Omental fat pad (tissue), 4 donors: ENCODE data around the gene PDCD4. TPM values are rescaled to one million over a fixed set of nuclear protein-coding genes. Genes with fewer than 3 reads are reported as not detected.

Experiments used
- ATAC-seq: fragments of 150-250 bp; one replicate; pipeline ENCODE4 v1.9.1; 2016; ENCODE audit warnings: mild to moderate bottlenecking, moderate library complexity; ENCODE audit not compliant: low FRiP score
- DNase-seq: peaks from one replicate; pipeline ENCODE4 v3.0.0-alpha.2; 2019; ENCODE audit warnings: low spot score
- CTCF ChIP-seq, 3 donors: fragments of 450-650 bp; IDR thresholded peaks; one replicate each; pipeline ENCODE4 v1.5.1; 2016 to 2017; ENCODE audit warnings: antibody characterized with exemption in 3 of 3, mild to moderate bottlenecking in 3 of 3, moderate library complexity in 2 of 3
- total RNA-seq, 4 donors: library from RNA; depleted of rRNA; stranded (reverse); fragments of >200 nt; gene quantifications; one replicate each; pipeline ENCODE4 v1.1.0, GENCODE V29; 2016

PDCD4 gene
- total RNA-seq, 4 donors from 2014 or later, result 69.7 to 127 (median 102) TPM

GRCh38 chr10:110881247-110881646 lies 9.5 kb downstream of the PDCD4 start:
- no peak for TF ChIP-seq CTCF (IDR thresholded peaks at IDR 0.05)
- ATAC-seq, result no peak

GRCh38 chr10:110881905-110882304 lies 10.2 kb downstream of the PDCD4 start:
- ATAC-seq (no peak), DNase-seq (no peak)
- TF ChIP-seq CTCF (IDR thresholded peaks at IDR 0.05), result no peak

More at GRCh38 chr10:110881247-110881646, 9.5 kb downstream of the PDCD4 start:
- no peak for DNase-seq

- no peak for ATAC-seq
- DNase-seq, result no peak
- TF ChIP-seq CTCF (IDR thresholded peaks at IDR 0.05), result no peak
These were observed 12.2 kb downstream of the PDCD4 start for GRCh38 chr10:110883924-110884323.

- no peak for TF ChIP-seq CTCF (IDR thresholded peaks at IDR 0.05)
- no peak for ATAC-seq
- DNase-seq, result no peak
These were observed 14.4 kb downstream of the PDCD4 start for GRCh38 chr10:110885932-110886674.

GRCh38 chr10:110887560-110887959 lies 15.8 kb downstream of the PDCD4 start:
- no peak for TF ChIP-seq CTCF (IDR thresholded peaks at IDR 0.05)
- ATAC-seq, result no peak
- DNase-seq, result no peak

- no peak for TF ChIP-seq CTCF (IDR thresholded peaks at IDR 0.05)
- ATAC-seq, result no peak
- no peak for DNase-seq
These were observed 21.0 kb downstream of the PDCD4 start for GRCh38 chr10:110892602-110893288.
